Small intestine (tissue), 7 donors: ENCODE data around the gene FAAH. TPM values are rescaled to one million over a fixed set of nuclear protein-coding genes. Genes with fewer than 3 reads are reported as not detected.

Experiments
- DNase-seq, 2 donors: peaks; one replicate each; pipeline versions ENCODE4 v3.0.0 to v3.0.0-alpha.2; 2013
- FAIRE-seq: peaks from 2 replicates; lab custom pipeline; 2012; peaks lifted over from hg19 to GRCh38; lab: Jason Lieb, UNC
- H3K27ac ChIP-seq, 3 donors: one replicate each; pipeline ENCODE4 v1.5.1; 2013; ENCODE audit warnings: low read length in 2 of 3, mild to moderate bottlenecking in 2 of 3, control low read depth in 1 of 3, inconsistent platforms in 1 of 3, low read depth in 1 of 3, moderate library complexity in 1 of 3
- H3K27me3 ChIP-seq, 3 donors: one replicate each; pipeline ENCODE4 v1.6.1; 2013; ENCODE audit warnings: low read length in 3 of 3, inconsistent platforms in 1 of 3; ENCODE audit not compliant: control insufficient read depth in 3 of 3, insufficient read depth in 3 of 3
- H3K36me3 ChIP-seq, 3 donors: one replicate each; pipeline ENCODE4 v1.6.1; 2013; ENCODE audit warnings: low read length in 3 of 3, inconsistent platforms in 1 of 3, low read depth in 1 of 3, mild to moderate bottlenecking in 1 of 3, moderate library complexity in 1 of 3; ENCODE audit not compliant: control insufficient read depth in 3 of 3, insufficient read depth in 2 of 3
- H3K4me1 ChIP-seq, 3 donors: one replicate each; pipeline ENCODE4 v1.6.1; 2013; ENCODE audit warnings: low read length in 2 of 3, inconsistent platforms in 1 of 3, low read depth in 1 of 3, mild to moderate bottlenecking in 1 of 3, moderate library complexity in 1 of 3; ENCODE audit not compliant: control insufficient read depth in 3 of 3, insufficient read depth in 2 of 3
- H3K4me3 ChIP-seq, 3 donors: one replicate each; pipeline ENCODE4 v1.5.1; 2013; ENCODE audit warnings: low read length in 3 of 3, control low read depth in 1 of 3, inconsistent platforms in 1 of 3, low read depth in 1 of 3, mild to moderate bottlenecking in 1 of 3, moderate library complexity in 1 of 3
- H3K9me3 ChIP-seq, 2 donors: one replicate each; pipeline ENCODE4 v1.6.1; 2013; ENCODE audit warnings: low read depth in 1 of 2, low read length in 1 of 2; ENCODE audit not compliant: control insufficient read depth in 2 of 2, insufficient read depth in 1 of 2
- WGBS, 3 donors: extraction: QIAGEN DNeasy Blood & Tissue Kit; methylation state at CpG; one replicate each; pipeline ENCODE4 v1.1.7; 2013; 5-methylcytosine and 5-hydroxymethylcytosine counted together
- polyA plus RNA-seq, 4 donors: library from polyadenylated mRNA; stranded (reverse) in 3 of 4; unstranded in 1 of 4; fragments of 200-250 nt in 3 of 4; fragments of 120-200 nt in 1 of 4; gene quantifications; one replicate each; pipeline versions ENCODE4 v1.2.1 to v1.2.3, GENCODE V29; 2013
- donor health status: healthy with polysubstance abuse.
- donor health status: control.
- donor health status: control.
- donor health status: Bipolar disorder and iron deficiency.
- donor health status: healthy.

The FAAH gene
- polyA plus RNA-seq, 4 donors = 28.7 to 138 (median 68.6) TPM

DNA sequence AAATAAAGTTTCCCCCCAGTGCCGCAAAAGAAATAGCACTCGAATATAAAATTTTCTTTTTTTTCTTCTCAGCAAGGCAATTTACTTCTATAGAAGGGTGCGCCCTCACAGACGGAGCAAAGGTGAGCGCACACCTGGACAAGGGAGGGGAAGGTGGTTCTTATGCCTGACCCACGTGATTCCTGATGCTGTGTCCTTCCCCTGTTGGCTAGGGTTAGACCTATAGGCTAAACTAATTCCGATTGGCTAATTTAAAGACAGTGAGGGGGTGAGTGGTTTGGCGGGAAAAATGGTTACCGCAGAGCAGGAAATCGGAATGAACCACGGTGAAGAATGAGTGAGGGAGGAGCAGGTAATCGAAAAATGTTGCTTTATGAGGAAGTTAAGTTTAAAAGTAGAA lies 607 bp upstream of the FAAH start:
- Histone ChIP-seq H3K4me1 (peaks cover 0 to 3% (median 2%) of the 10 kb centered on the region in 3 donors), H3K4me3 (no peak overlapping the region), H3K36me3 (no peaks in the 10 kb centered on the region), H3K9me3 (peaks cover 0 to 17% of the 10 kb centered on the region in 2 donors), H3K27me3 (peaks cover 0 to 2% (median 0%) of the 10 kb centered on the region in 3 donors), H3K27ac (no peak overlapping the region)
- WGBS, 3 donors = 76 to 83% (median 80%) methylated on average over 12 of the region's 12 CpGs
- DNase-seq = no peak
- FAIRE-seq = no peak

GRCh38 chr1:46394872-46395465 lies 852 bp downstream of the FAAH start:
- Histone ChIP-seq H3K36me3 (no peaks in the 10 kb centered on the region), H3K4me3 (peak overlapping the region in 2 of 3 donors; percentile 49 to 68), H3K27ac (peak overlapping the region in 1 of 3 donors; percentile 89), H3K27me3 (peaks cover 0 to 2% (median 0%) of the 10 kb centered on the region in 3 donors), H3K9me3 (peaks cover 0 to 17% of the 10 kb centered on the region in 2 donors), H3K4me1 (peaks cover 0 to 3% (median 2%) of the 10 kb centered on the region in 3 donors)
- 17 to 37% (median 28%) methylated on average over 17 of the region's 17 CpGs for WGBS, 3 donors
- DNase-seq (peak in 1 of 2 donors; percentile 29), FAIRE-seq (no peak)

DNA sequence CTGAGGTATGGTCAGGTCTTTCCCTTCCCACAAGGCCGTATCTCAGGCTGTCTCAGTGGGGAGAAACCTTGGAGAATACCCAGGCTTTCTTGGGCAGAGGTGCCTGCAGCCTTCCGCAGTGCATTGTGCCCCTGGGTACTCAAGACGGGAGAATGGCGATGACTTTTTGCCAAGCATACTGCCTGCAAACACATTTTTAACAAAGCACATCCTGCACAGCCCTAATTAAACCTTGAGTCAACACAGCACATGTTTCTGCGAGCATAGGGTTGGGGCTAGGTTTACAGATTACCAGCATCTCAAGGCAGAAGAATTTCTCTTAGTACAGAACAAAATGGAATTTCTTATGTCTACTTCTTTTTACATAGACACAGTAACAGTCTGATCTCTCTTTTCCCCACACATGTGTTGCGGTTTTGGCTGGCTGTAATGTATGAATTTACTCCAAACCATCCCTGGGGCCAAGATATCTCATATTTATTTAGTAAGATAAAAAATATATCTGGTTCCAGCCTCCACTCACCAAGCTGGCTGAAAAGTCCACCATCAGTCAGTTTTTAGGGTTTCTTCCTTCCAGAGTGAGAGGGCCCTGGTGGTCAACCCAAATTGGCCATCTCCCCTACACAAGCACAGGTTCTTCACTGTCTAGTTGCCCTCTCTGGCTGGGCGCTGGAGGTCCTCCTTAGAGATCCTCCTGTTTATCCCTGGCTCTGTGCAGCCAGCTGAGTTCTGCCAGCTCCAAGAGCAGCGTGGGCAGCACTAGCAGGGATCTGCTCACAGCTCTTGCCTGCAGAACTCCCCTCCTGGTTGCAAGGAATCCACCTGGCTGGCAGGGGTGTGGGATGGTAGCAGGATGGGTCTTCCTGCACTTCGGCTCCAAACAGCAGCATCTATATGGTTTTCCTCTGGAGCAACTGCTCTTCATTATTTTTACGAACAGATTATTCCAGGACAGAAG lies 2.6 kb downstream of the FAAH start:
- H3K36me3 ChIP-seq = peaks cover 0 to 2% (median 0%) of the 10 kb centered on the region in 3 donors
- peaks cover 0 to 17% of the 10 kb centered on the region in 2 donors for H3K9me3 ChIP-seq
- peaks cover 0 to 10% (median 3%) of the 10 kb centered on the region in 3 donors for H3K4me1 ChIP-seq
- DNase-seq (no peak), FAIRE-seq (no peak)
- no peak overlapping the region for H3K4me3 ChIP-seq
- 56 to 71% (median 62%) methylated on average over 10 of the region's 10 CpGs for WGBS, 3 donors
- H3K27ac ChIP-seq = no peak overlapping the region
- peaks cover 0 to 2% (median 0%) of the 10 kb centered on the region in 3 donors for H3K27me3 ChIP-seq

DNA sequence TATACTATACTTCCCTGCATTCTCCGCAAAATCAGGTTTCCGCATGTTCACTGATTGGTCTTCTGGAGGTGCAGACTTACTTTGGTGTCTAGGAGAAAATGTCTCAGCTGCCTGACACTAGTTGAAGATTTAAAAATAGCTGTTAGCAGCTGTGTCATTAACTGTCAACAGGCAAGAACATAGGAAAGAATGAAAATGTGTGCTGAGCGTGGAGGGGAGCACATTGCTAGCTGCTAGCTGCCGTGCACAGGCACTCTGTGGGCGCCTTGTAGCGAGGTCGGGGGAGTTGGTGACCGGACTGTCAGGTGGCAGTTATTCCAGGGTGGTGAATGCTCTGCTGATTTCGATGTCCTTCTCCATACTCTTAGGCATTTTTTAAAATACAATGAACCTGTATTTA lies 5.2 kb downstream of the FAAH start:
- DNase-seq (no peak), FAIRE-seq (no peak)
- H3K9me3 ChIP-seq = no peaks in the 10 kb centered on the region
- H3K4me1 ChIP-seq = peaks cover 0 to 15% (median 8%) of the 10 kb centered on the region in 3 donors
- no peaks in the 10 kb centered on the region for H3K27me3 ChIP-seq
- H3K36me3 ChIP-seq = peaks cover 0 to 8% (median 0%) of the 10 kb centered on the region in 3 donors
- WGBS, 3 donors = 79 to 85% (median 82%) methylated on average over 9 of the region's 9 CpGs
- no peak overlapping the region for H3K27ac ChIP-seq
- no peak overlapping the region for H3K4me3 ChIP-seq

DNA sequence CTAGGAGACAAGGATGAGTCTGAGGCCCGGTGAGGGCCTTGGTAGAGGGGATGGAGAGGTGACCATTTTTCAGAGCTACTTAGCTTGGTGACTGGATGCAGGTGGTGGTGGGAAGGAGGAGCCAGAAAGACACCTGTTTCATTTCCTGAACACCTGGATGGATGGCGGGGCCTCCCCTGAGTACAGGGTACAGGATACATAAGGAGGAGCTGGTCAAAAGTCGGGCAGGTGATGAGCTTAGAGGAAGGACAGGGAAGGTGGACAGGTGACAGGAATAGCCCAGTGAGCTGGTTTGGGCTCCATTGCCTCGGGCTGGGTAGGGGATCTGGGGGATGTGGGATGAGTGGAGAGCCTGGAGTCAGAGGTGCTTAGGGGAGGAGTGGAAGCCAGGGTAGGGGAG lies 6.3 kb downstream of the FAAH start:
- Histone ChIP-seq H3K4me1 (peaks cover 0 to 15% (median 6%) of the 10 kb centered on the region in 3 donors), H3K27me3 (no peaks in the 10 kb centered on the region), H3K36me3 (peaks cover 0 to 19% (median 0%) of the 10 kb centered on the region in 3 donors), H3K27ac (no peak overlapping the region), H3K9me3 (no peaks in the 10 kb centered on the region), H3K4me3 (no peak overlapping the region)
- DNase-seq (peak; percentile 59 to 67), FAIRE-seq (no peak)
- 22 to 39% (median 27%) methylated on average over 4 of the region's 4 CpGs for WGBS, 3 donors

GRCh38 chr1:46401154-46401913 lies 7.2 kb downstream of the FAAH start:
- H3K9me3 ChIP-seq = no peaks in the 10 kb centered on the region
- H3K4me3 ChIP-seq = no peak overlapping the region
- peaks cover 0 to 15% (median 5%) of the 10 kb centered on the region in 3 donors for H3K4me1 ChIP-seq
- DNase-seq = peak in 1 of 2 donors; percentile 17
- FAIRE-seq = no peak
- 23 to 54% (median 33%) methylated on average over 6 of the region's 6 CpGs for WGBS, 3 donors
- peak overlapping the region in 2 of 3 donors; percentile 63 to 77 for H3K27ac ChIP-seq
- H3K27me3 ChIP-seq = no peaks in the 10 kb centered on the region
- peaks cover 0 to 28% (median 0%) of the 10 kb centered on the region in 3 donors for H3K36me3 ChIP-seq

DNA sequence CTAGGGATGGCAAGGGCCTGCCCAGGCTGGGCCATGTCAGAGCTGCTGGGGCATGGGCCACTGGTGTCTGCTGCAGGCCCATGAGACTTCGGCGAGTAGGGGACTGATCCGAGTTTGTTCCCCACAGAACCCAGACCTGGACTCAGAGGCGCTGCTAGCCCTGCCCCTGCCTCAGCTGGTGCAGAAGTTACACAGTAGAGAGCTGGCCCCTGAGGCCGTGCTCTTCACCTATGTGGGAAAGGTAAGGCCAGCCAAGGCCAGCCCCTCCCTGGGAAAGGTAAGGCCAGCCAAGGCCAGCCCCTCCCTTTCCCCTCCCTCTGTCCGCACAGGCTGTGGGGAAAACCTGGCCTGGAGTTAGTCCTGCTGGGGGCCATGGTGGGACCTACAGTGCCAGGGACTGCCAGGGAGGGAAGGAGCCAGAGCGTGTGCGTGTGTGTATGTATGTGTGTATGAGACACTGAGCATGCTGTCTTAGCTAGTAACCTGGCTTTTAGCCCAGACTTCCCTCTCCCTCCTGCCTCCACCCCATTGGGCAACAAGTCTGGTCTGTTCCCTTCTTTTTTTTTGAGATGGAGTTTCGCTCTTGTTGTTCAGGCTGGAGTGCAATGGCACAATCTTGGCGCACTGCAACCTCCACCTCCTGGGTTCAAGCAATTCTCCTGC lies 8.0 kb downstream of the FAAH start:
- Histone ChIP-seq H3K27ac (peak overlapping the region in 2 of 3 donors; percentile 63 to 77), H3K27me3 (no peaks in the 10 kb centered on the region), H3K4me3 (no peak overlapping the region), H3K36me3 (peaks cover 0 to 30% (median 0%) of the 10 kb centered on the region in 3 donors), H3K4me1 (peaks cover 0 to 15% (median 5%) of the 10 kb centered on the region in 3 donors), H3K9me3 (no peaks in the 10 kb centered on the region)
- peak; percentile 83 to 91 for DNase-seq
- WGBS, 3 donors = 5 to 36% (median 19%) methylated on average over 10 of the region's 10 CpGs
- no peak for FAIRE-seq
